Neural progenitor cell (in vitro differentiated cells): ENCODE results near the gene AGXT.

Experiments used
- EZH2 ChIP-seq: fragments of 200-600 bp; sonication (generic); IDR thresholded peaks from 2 replicates; pipeline ENCODE4 v1.6.1; 2017; ENCODE audit warnings: antibody characterized with exemption, mild to moderate bottlenecking, moderate library complexity
- TF ChIP-seq, protein P1 (sequence below): fragments of 200-600 bp; sonication (generic); IDR thresholded peaks from 2 replicates; pipeline ENCODE4 v1.5.1; 2017; ENCODE audit warnings: antibody characterized with exemption, mild to moderate bottlenecking

- TF ChIP-seq, protein P1, sequence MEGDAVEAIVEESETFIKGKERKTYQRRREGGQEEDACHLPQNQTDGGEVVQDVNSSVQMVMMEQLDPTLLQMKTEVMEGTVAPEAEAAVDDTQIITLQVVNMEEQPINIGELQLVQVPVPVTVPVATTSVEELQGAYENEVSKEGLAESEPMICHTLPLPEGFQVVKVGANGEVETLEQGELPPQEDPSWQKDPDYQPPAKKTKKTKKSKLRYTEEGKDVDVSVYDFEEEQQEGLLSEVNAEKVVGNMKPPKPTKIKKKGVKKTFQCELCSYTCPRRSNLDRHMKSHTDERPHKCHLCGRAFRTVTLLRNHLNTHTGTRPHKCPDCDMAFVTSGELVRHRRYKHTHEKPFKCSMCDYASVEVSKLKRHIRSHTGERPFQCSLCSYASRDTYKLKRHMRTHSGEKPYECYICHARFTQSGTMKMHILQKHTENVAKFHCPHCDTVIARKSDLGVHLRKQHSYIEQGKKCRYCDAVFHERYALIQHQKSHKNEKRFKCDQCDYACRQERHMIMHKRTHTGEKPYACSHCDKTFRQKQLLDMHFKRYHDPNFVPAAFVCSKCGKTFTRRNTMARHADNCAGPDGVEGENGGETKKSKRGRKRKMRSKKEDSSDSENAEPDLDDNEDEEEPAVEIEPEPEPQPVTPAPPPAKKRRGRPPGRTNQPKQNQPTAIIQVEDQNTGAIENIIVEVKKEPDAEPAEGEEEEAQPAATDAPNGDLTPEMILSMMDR, result peak; percentile 30
- no peak for TF ChIP-seq EZH2
These were observed 24.8 kb downstream of the AGXT start for GRCh38 chr2:240893363-240893844.
